Liver (tissue), 9 donors: ENCODE measurements around the gene POLDIP2. TPM values are rescaled to one million over a fixed set of nuclear protein-coding genes. Genes with fewer than 3 reads are reported as not detected.
"Not testable (repeated sequence)": the region's sequence is repeated elsewhere in the genome, so short reads cannot be mapped to it uniquely, and the experiment has no call there.

Experiments used
- DNase-seq: peaks from one replicate; pipeline ENCODE4 v3.0.0-alpha.2; 2017; ENCODE audit warnings: low spot score
- H3K27ac ChIP-seq, 2 donors: one replicate each; pipeline ENCODE4 v1.7.0; 2013; ENCODE audit warnings: inconsistent platforms in 2 of 2, low read length in 2 of 2, control low read depth in 1 of 2, low read depth in 1 of 2, mild to moderate bottlenecking in 1 of 2
- H3K27me3 ChIP-seq, 4 donors: one replicate each; pipeline versions ENCODE4 v1.6.1 to v1.7.0; 2013; ENCODE audit warnings: low read length in 3 of 4, inconsistent platforms in 1 of 4, mild to moderate bottlenecking in 1 of 4, moderate library complexity in 1 of 4; ENCODE audit not compliant: control insufficient read depth in 4 of 4, insufficient read depth in 4 of 4
- H3K36me3 ChIP-seq, 4 donors: one replicate each; pipeline versions ENCODE4 v1.6.1 to v1.7.0; 2013; ENCODE audit warnings: low read length in 3 of 4, mild to moderate bottlenecking in 3 of 4, low read depth in 1 of 4, moderate library complexity in 1 of 4; ENCODE audit not compliant: control insufficient read depth in 4 of 4, insufficient read depth in 3 of 4
- H3K4me1 ChIP-seq, 4 donors: one replicate each; pipeline versions ENCODE4 v1.6.1 to v1.7.0; 2013; ENCODE audit warnings: low read length in 3 of 4, mild to moderate bottlenecking in 3 of 4, moderate library complexity in 1 of 4; ENCODE audit not compliant: control insufficient read depth in 4 of 4, insufficient read depth in 4 of 4
- H3K4me3 ChIP-seq, 3 donors: one replicate each; pipeline versions ENCODE4 v1.6.1 to v1.7.0; 2013; ENCODE audit warnings: low read length in 3 of 3, control low read depth in 1 of 3, low read depth in 1 of 3, mild to moderate bottlenecking in 1 of 3
- H3K9ac ChIP-seq, 2 donors: one replicate each; pipeline ENCODE4 v1.7.0; 2013; ENCODE audit warnings: low read length in 2 of 2, mild to moderate bottlenecking in 2 of 2, moderate library complexity in 2 of 2, control low read depth in 1 of 2, low read depth in 1 of 2
- H3K9me3 ChIP-seq, 4 donors: one replicate each; pipeline versions ENCODE4 v1.6.1 to v1.7.0; 2013; ENCODE audit warnings: low read length in 3 of 4; ENCODE audit not compliant: control insufficient read depth in 4 of 4
- CTCF ChIP-seq: fragments of 150-350 bp; IDR thresholded peaks from 2 replicates; pipeline ENCODE4 v1.5.1; 2017; ENCODE audit warnings: improper control_type of control experiment, low read depth, low read length; ENCODE audit not compliant: missing input control
- EGR1 ChIP-seq, 2 donors: IDR thresholded peaks; 2 replicates each; pipeline ENCODE4 v1.6.1; 2016 to 2018; ENCODE audit warnings: antibody characterized with exemption in 2 of 2, low read depth in 2 of 2
- FOXA1 ChIP-seq: IDR thresholded peaks from 2 replicates; pipeline ENCODE4 v1.6.1; 2016; ENCODE audit warnings: antibody characterized with exemption
- FOXA2 ChIP-seq: IDR thresholded peaks from 2 replicates; pipeline ENCODE4 v1.6.1; 2016; ENCODE audit warnings: antibody characterized with exemption
- GABPA ChIP-seq, 2 donors: IDR thresholded peaks in 1 of 2; conservative IDR thresholded peaks in 1 of 2; 2 replicates each; pipeline ENCODE4 v1.6.1; 2016; ENCODE audit warnings: antibody characterized with exemption in 2 of 2, mild to moderate bottlenecking in 1 of 2, moderate library complexity in 1 of 2
- HNF4A ChIP-seq, 2 donors: conservative IDR thresholded peaks; 2 replicates each; pipeline ENCODE4 v1.6.1; 2016; ENCODE audit warnings: antibody characterized with exemption in 2 of 2, mild to moderate bottlenecking in 2 of 2
- HNF4G ChIP-seq: IDR thresholded peaks from 2 replicates; pipeline ENCODE4 v1.6.1; 2016; ENCODE audit warnings: antibody characterized with exemption
- JUND ChIP-seq, 2 donors: IDR thresholded peaks; 2 replicates each; pipeline ENCODE4 v1.6.1; 2016; ENCODE audit warnings: antibody characterized with exemption in 2 of 2
- MAX ChIP-seq: IDR thresholded peaks from 2 replicates; pipeline ENCODE4 v1.6.1; 2016; ENCODE audit warnings: antibody characterized with exemption
- NR2F2 ChIP-seq: IDR thresholded peaks from 2 replicates; pipeline ENCODE4 v1.6.1; 2016; ENCODE audit warnings: antibody characterized with exemption
- RXRA ChIP-seq, 2 donors: IDR thresholded peaks; 2 replicates each; pipeline ENCODE4 v1.6.1; 2017 to 2018; ENCODE audit warnings: antibody characterized with exemption in 2 of 2, mild to moderate bottlenecking in 1 of 2
- SP1 ChIP-seq: IDR thresholded peaks from 2 replicates; pipeline ENCODE4 v1.6.1; 2018; ENCODE audit warnings: antibody characterized with exemption, mild to moderate bottlenecking
- TAF1 ChIP-seq: conservative IDR thresholded peaks from 2 replicates; pipeline ENCODE4 v1.6.1; 2016; ENCODE audit warnings: antibody characterized with exemption, mild to moderate bottlenecking
- WGBS: extraction: QIAGEN DNeasy Blood & Tissue Kit; methylation state at CpG from one replicate; pipeline ENCODE4 v1.1.7; 2013; 5-methylcytosine and 5-hydroxymethylcytosine counted together
- polyA plus RNA-seq, 2 donors: library from polyadenylated mRNA; stranded (reverse) in 1 of 2; unstranded in 1 of 2; fragments of 200-250 nt in 1 of 2; fragments of >200 nt in 1 of 2; fragmentation: Nextera tagmentation in 1 of 2; extraction: Ambion mirVana in 1 of 2; gene quantifications; one replicate each; pipeline versions ENCODE4 v1.2.1 to v1.2.3, GENCODE V29; 2013 to 2015
- total RNA-seq, 2 donors: library from RNA; depleted of rRNA; stranded (reverse); fragments of >200 nt; gene quantifications; one replicate each; pipeline ENCODE4 v1.2.3, GENCODE V29; 2014
- TF ChIP-seq, protein P1 (sequence below): IDR thresholded peaks from 2 replicates; pipeline ENCODE4 v1.6.1; 2016; ENCODE audit warnings: antibody characterized with exemption, mild to moderate bottlenecking
- donor health status: healthy.
- donor health status: healthy.
- donor health status: healthy.
- donor health status: healthy.
- donor health status: healthy.

POLDIP2 gene
- total and polyA plus RNA-seq, 4 donors, result 65.5 to 150 (median 104) TPM

DNA sequence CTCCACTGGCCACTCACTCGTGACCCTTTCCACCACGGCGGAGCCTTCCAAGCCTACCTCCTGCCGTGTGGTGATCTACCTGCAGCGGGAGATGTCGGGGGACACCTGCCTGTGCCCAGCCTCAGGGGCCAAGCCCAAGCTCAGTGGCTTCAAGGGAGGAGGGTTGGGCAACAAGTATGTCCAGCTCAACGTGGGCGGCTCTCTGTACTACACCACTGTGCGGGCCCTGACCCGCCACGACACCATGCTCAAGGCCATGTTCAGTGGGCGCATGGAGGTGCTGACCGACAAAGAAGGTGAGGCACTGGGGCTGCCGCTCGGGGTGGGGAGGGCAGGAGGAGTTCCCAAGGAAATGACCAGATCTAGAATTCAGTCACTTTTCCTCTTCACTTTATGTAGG lies 17.9 kb downstream of the POLDIP2 start (continued):
- TF ChIP-seq GABPA (IDR thresholded peaks at IDR 0.05 in 1 of 2, conservative IDR thresholded peaks at IDR 0.05 in 1 of 2) (no peak), FOXA1 (no peak), HNF4G (no peak)

- Histone ChIP-seq H3K36me3 (peaks cover 8 to 39% (median 26%) of the 10 kb centered on the region in 4 donors), H3K27ac (peak overlapping the region; percentile 38 to 63), H3K4me1 (peaks cover 4 to 47% (median 40%) of the 10 kb centered on the region in 4 donors)
- not testable (repeated sequence) for H3K9me3 ChIP-seq, H3K27me3 ChIP-seq, H3K4me3 ChIP-seq, DNase-seq, H3K9ac ChIP-seq
- WGBS, result 92% methylated on average over 8 of the region's 8 CpGs
Observed at GRCh38 chr17:28338769-28339212, 18.5 kb downstream of the POLDIP2 start.

- peaks cover 4 to 47% (median 38%) of the 10 kb centered on the region in 4 donors for H3K4me1 ChIP-seq
- H3K9ac ChIP-seq, result peak overlapping the region in 1 of 2 donors; percentile 18
- TF ChIP-seq, protein P1, sequence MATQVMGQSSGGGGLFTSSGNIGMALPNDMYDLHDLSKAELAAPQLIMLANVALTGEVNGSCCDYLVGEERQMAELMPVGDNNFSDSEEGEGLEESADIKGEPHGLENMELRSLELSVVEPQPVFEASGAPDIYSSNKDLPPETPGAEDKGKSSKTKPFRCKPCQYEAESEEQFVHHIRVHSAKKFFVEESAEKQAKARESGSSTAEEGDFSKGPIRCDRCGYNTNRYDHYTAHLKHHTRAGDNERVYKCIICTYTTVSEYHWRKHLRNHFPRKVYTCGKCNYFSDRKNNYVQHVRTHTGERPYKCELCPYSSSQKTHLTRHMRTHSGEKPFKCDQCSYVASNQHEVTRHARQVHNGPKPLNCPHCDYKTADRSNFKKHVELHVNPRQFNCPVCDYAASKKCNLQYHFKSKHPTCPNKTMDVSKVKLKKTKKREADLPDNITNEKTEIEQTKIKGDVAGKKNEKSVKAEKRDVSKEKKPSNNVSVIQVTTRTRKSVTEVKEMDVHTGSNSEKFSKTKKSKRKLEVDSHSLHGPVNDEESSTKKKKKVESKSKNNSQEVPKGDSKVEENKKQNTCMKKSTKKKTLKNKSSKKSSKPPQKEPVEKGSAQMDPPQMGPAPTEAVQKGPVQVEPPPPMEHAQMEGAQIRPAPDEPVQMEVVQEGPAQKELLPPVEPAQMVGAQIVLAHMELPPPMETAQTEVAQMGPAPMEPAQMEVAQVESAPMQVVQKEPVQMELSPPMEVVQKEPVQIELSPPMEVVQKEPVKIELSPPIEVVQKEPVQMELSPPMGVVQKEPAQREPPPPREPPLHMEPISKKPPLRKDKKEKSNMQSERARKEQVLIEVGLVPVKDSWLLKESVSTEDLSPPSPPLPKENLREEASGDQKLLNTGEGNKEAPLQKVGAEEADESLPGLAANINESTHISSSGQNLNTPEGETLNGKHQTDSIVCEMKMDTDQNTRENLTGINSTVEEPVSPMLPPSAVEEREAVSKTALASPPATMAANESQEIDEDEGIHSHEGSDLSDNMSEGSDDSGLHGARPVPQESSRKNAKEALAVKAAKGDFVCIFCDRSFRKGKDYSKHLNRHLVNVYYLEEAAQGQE, result no peak
- peak; percentile 48 for TF ChIP-seq NR2F2
- peak; percentile 34 for TF ChIP-seq SP1
- H3K4me3 ChIP-seq, result no peak overlapping the region
- no peaks in the 10 kb centered on the region for H3K9me3 ChIP-seq
- no peaks in the 10 kb centered on the region for H3K27me3 ChIP-seq
- 66% methylated on average over 5 of the region's 5 CpGs for WGBS
- no peak for DNase-seq
- peaks cover 8 to 36% (median 25%) of the 10 kb centered on the region in 4 donors for H3K36me3 ChIP-seq
- H3K27ac ChIP-seq, result peak overlapping the region; percentile 38 to 63
Observed at GRCh38 chr17:28338056-28338768, 19.1 kb downstream of the POLDIP2 start.

DNA sequence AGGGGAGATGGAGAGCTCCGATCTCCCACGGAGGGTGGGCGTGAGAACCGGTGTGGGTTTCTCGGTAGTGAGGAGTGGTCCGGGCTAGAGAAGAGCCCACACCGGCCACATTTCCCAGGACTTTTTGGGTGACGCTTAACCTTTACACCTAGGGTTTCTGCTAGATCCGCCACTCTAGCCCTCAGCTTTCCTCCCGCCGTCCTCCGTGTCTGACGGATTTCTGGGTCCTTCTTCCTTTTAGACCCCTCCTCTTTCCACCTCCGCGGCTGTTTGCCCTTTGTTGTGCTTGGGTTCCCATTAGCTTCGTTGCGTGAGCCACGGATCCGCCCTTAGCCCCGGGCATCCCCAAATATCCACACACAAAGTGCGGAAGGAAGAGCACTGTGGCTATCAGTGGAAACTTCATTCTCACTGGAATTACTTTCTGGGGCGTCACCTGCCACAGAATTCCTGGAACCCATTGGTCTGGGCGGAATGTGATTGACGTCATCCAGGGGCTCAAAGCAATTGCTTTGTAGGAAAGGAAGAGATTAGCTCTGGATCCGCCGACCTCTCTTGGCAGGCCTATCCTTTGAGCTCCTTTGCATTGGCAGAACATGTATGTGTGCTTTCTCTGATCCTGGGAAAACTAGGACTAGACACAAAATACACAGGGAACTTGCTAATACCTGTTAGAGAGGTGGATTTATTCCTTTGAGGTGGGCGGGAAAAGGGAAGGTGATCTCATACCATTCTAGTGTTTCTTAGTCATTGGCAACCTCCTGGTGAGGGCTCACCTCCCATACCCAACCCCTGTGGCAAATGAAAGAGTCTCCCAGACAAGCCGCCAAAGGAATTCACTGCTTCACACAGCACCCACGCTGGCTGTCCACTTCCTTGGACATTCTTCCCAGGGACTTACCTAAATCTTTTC lies 21.1 kb downstream of the POLDIP2 start:
- Histone ChIP-seq H3K9me3 (no peaks in the 10 kb centered on the region), H3K4me3 (peak overlapping the region; percentile 85 to 93 (median 91)), H3K9ac (peak overlapping the region; percentile 87 to 89), H3K36me3 (peaks cover 5 to 25% (median 13%) of the 10 kb centered on the region in 4 donors), H3K4me1 (peaks cover 4 to 39% (median 36%) of the 10 kb centered on the region in 4 donors), H3K27ac (peak overlapping the region; percentile 93 to 96), H3K27me3 (no peaks in the 10 kb centered on the region)
- peak; percentile 44 for DNase-seq
- WGBS, result 6% methylated on average over 29 of the region's 29 CpGs
- TF ChIP-seq CTCF (no peak), TAF1 (peak; percentile 61), EGR1 (IDR thresholded peaks at IDR 0.05; ENCODE audit: low read depth in 2 of 2) (no peak), FOXA2 (peak; percentile 8), FOXA1 (no peak), HNF4A (conservative IDR thresholded peaks at IDR 0.05) (peak; percentile 34 to 42), RXRA (IDR thresholded peaks at IDR 0.05) (peak; percentile 50 to 53), GABPA (IDR thresholded peaks at IDR 0.05 in 1 of 2, conservative IDR thresholded peaks at IDR 0.05 in 1 of 2) (peak in 1 of 2 donors; percentile 62), MAX (no peak), JUND (IDR thresholded peaks at IDR 0.05) (peak; percentile 75 to 86)
